Measurements from ENCODE around the gene PGC.

PGC gene

DNA sequence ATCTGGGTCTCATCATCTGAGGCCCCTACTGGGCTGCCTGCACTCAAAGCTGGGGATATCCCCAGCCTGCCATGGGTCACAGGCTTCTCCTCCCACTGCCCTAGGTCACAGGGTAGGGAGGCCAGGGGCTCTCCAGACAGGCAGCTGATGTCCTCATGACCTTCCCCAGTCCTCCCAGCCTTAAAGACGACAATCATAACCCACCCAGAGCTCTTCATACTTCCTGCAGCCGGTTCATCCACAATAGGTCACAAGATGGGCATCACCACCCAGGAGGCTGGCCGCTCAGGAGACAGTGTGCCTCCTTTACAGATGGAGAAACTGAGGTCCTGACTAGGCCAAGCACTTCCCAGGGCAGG is 27.0 kb downstream of the PGC start:
- in situ Hi-C loops (cut with HindIII; ENCODE audit: low sequenced_read_pairs) = no loop called here
- H3K4me3 ChIP-seq (ENCODE audit: low read depth, low read length) = no peak overlapping the region
- TF ChIP-seq, protein P1, sequence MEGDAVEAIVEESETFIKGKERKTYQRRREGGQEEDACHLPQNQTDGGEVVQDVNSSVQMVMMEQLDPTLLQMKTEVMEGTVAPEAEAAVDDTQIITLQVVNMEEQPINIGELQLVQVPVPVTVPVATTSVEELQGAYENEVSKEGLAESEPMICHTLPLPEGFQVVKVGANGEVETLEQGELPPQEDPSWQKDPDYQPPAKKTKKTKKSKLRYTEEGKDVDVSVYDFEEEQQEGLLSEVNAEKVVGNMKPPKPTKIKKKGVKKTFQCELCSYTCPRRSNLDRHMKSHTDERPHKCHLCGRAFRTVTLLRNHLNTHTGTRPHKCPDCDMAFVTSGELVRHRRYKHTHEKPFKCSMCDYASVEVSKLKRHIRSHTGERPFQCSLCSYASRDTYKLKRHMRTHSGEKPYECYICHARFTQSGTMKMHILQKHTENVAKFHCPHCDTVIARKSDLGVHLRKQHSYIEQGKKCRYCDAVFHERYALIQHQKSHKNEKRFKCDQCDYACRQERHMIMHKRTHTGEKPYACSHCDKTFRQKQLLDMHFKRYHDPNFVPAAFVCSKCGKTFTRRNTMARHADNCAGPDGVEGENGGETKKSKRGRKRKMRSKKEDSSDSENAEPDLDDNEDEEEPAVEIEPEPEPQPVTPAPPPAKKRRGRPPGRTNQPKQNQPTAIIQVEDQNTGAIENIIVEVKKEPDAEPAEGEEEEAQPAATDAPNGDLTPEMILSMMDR (IDR thresholded peaks at IDR 0.05; ENCODE audit: low read depth, low read length) = no peak
- DNase-seq (ENCODE audit: low read depth, low spot score) = no peak

- H3K4me3 ChIP-seq (ENCODE audit: low read depth, low read length) = no peak overlapping the region
- TF ChIP-seq, protein P1 (IDR thresholded peaks at IDR 0.05; ENCODE audit: low read depth, low read length) = no peak
- in situ Hi-C loops (cut with HindIII; ENCODE audit: low sequenced_read_pairs) = no loop called here
- DNase-seq (ENCODE audit: low read depth, low spot score) = no peak
These were observed 27.5 kb downstream of the PGC start for GRCh38 chr6:41719436-41720261.

GRCh38 chr6:41718828-41719227 is 28.4 kb downstream of the PGC start:
- H3K4me3 ChIP-seq (ENCODE audit: low read depth, low read length) = no peak overlapping the region
- TF ChIP-seq, protein P1 (IDR thresholded peaks at IDR 0.05; ENCODE audit: low read depth, low read length) = no peak
- DNase-seq (ENCODE audit: low read depth, low spot score) = no peak
- in situ Hi-C loops (cut with HindIII; ENCODE audit: low sequenced_read_pairs) = no loop called here

DNA sequence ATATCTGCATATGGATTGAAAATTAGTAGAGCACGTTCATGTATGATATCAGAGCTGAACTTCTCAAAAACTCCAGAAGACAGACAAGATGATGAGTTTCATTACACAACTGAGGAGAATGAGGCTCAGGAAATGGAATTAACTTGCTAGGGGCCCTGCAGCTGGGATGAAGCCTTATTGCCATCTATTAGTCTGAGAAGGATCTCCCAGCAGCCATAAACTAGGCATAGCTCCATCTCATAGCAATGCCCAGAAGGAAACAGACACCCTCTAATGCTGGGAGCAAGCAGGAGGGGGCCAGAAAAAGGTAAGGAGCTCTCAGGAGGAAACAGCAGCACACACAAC is 29.8 kb downstream of the PGC start:
- in situ Hi-C loops (cut with HindIII; ENCODE audit: low sequenced_read_pairs) = no loop called here
- DNase-seq (ENCODE audit: low read depth, low spot score) = no peak
- H3K4me3 ChIP-seq (ENCODE audit: low read depth, low read length) = no peak overlapping the region
- TF ChIP-seq, protein P1 (IDR thresholded peaks at IDR 0.05; ENCODE audit: low read depth, low read length) = no peak

GRCh38 chr6:41716516-41717391 is 30.4 kb downstream of the PGC start:
- TF ChIP-seq, protein P1 (IDR thresholded peaks at IDR 0.05; ENCODE audit: low read depth, low read length) = no peak
- in situ Hi-C loops (cut with HindIII; ENCODE audit: low sequenced_read_pairs) = no loop called here
- H3K4me3 ChIP-seq (ENCODE audit: low read depth, low read length) = no peak overlapping the region
- DNase-seq (ENCODE audit: low read depth, low spot score) = no peak

- no peak for DNase-seq (ENCODE audit: low read depth, low spot score)
- no peak overlapping the region for H3K4me3 ChIP-seq (ENCODE audit: low read depth, low read length)
- in situ Hi-C loops (cut with HindIII; ENCODE audit: low sequenced_read_pairs) = no loop called here
- TF ChIP-seq, protein P1 (IDR thresholded peaks at IDR 0.05; ENCODE audit: low read depth, low read length) = no peak
These were observed 31.2 kb downstream of the PGC start for GRCh38 chr6:41715795-41716515.

Measured in astrocyte of the spinal cord (primary cell).